ENCODE data around the gene SLC9A8.
A peak's percentile ranks its signal among the peaks of the same experiment; 100 is the strongest.

- TF ChIP-seq POLR2AphosphoS5 (IDR thresholded peaks at IDR 0.05; ENCODE audit: low read depth, low read length) (no peak), POLR2A (IDR thresholded peaks at IDR 0.05; ENCODE audit: low read depth, low read length) (peak; percentile 38; the same call in 1 of the 2 replicates), TAF1 (IDR thresholded peaks at IDR 0.05; ENCODE audit: borderline replicate concordance, low read depth, low read length) (no peak)
Measured at GRCh38 chr20:49867453-49868215, 55.0 kb downstream of the SLC9A8 start.
